PC-3 (cell line): ENCODE measurements around the gene SELPLG.
"Not testable (repeated sequence)": the region's sequence is repeated elsewhere in the genome, so short reads cannot be mapped to it uniquely, and the experiment has no call there.

ENCODE experiments used
- CTCF ChIP-seq: fragments of 300-600 bp; sonication (generic); conservative IDR thresholded peaks from 2 replicates; pipeline ENCODE4 v1.5.1; 2017; ENCODE audit warnings: antibody characterized with exemption, low read depth, mild to moderate bottlenecking, low read length
- EZH2 ChIP-seq: fragments of 300-600 bp; sonication (generic); IDR thresholded peaks from one replicate; pipeline ENCODE4 v1.6.1; 2017; ENCODE audit warnings: antibody characterized with exemption, mild to moderate bottlenecking, low read length; ENCODE audit not compliant: unreplicated experiment

GRCh38 chr12:108654622-108655021 lies 20.9 kb upstream of the SELPLG start:
- not testable (repeated sequence) for TF ChIP-seq CTCF, EZH2
